Measurements from ENCODE around the gene SCAMP4. TPM values are rescaled to one million over a fixed set of nuclear protein-coding genes. Genes with fewer than 3 reads are reported as not detected.

SCAMP4 gene
- total and polyA plus RNA-seq, 9 of the 15 experiments (the other 6 are each of a cell fraction or from before 2014, with no cell fraction given) = 0.81 to 45.9 (median 12.8) TPM

GRCh38 chr19:1920644-1921043 lies 15.4 kb downstream of the SCAMP4 start:
- no peak overlapping the region for H3K4me3 ChIP-seq
- H3K9ac ChIP-seq (ENCODE audit: insufficient read depth in 1 of 2, low read depth in 2 of 2, low read length in 2 of 2) = peak overlapping the region in 1 of 2 experiments; percentile 61; a peak in 2 of 4 replicates
- intact Hi-C loops (cut with micrococcal nuclease) = no loop called here
- FAIRE-seq (no peak), DNase-seq (ENCODE audit: extremely low read depth in 1 of 4, low spot score in 3 of 4) (no peak), ATAC-seq (no peak)
- 95% methylated on average over 18 of the region's 19 CpGs for WGBS (ENCODE audit: insufficient coverage, low coverage, missing lambda C conversion rate)
- no TSS peak for BruUV-seq (replicated peaks)
- no peaks in the 10 kb centered on the region for H4K20me1 ChIP-seq (replicated peaks; ENCODE audit: control insufficient read depth, insufficient read depth, low read length)
- TF ChIP-seq RBM22 (IDR thresholded peaks at IDR 0.05; ENCODE audit: low read depth, low read length, poor library complexity, severe bottlenecking) = peak; percentile 24
- no peak for TF ChIP-seq XRCC3 (IDR thresholded peaks at IDR 0.05)
- no peak for TF ChIP-seq PHF21A (IDR thresholded peaks at IDR 0.05; ENCODE audit: borderline replicate concordance, low read depth)
- TF ChIP-seq SMARCB1 (IDR thresholded peaks at IDR 0.05; ENCODE audit: insufficient read length, low read depth) = no peak
- no peak for TF ChIP-seq FOXP4 (CRISPR knock-in tag; IDR thresholded peaks at IDR 0.05; ENCODE audit: borderline replicate concordance)
- no peak for TF ChIP-seq E2F6 (IDR thresholded peaks at IDR 0.05; ENCODE audit: borderline replicate concordance in 1 of 2, extremely low read depth in 1 of 2, insufficient read depth in 1 of 2, insufficient read length in 1 of 2, low read depth in 1 of 2, low read length in 1 of 2, poor library complexity in 1 of 2, severe bottlenecking in 1 of 2)
- no peak for TF ChIP-seq ZNF717 (CRISPR knock-in tag; IDR thresholded peaks at IDR 0.05)
- TF ChIP-seq ZNF212 (CRISPR knock-in tag; IDR thresholded peaks at IDR 0.05) = no peak
- no peak for TF ChIP-seq SAFB (IDR thresholded peaks at IDR 0.05; ENCODE audit: borderline replicate concordance, low read depth, low read length)
- no peaks in the 10 kb centered on the region; the same call in 1 of the 2 replicates for H3K9me3 ChIP-seq (replicated peaks; ENCODE audit: control insufficient read depth, insufficient read depth, low read depth, low read length)
- in situ Hi-C loops (cut with MboI) = no loop called here
- H3K36me3 ChIP-seq (ENCODE audit: control insufficient read depth, insufficient read depth, low read length) = peaks cover 68% of the 10 kb centered on the region; the same call in 2 of the 3 replicates
- CTCF ChIA-PET (ENCODE audit: low intra/inter-chr PET ratio) = interaction anchor here (0.5 kb wide), 1 partner anchor 149 kb away, joined by 3 read pairs; no protein-coding TSS in a partner anchor
- no peaks in the 10 kb centered on the region for H3K9me1 ChIP-seq (ENCODE audit: control insufficient read depth, insufficient read depth, low read length)
- no peak overlapping the region for H2AFZ ChIP-seq (ENCODE audit: low read depth, low read length)
- no peaks in the 10 kb centered on the region for H3K27me3 ChIP-seq (ENCODE audit: control insufficient read depth in 2 of 2, insufficient read depth in 2 of 2, low read length in 2 of 2)
- no peak overlapping the region for H3K27ac ChIP-seq (ENCODE audit: extremely low read depth, low read depth, low read length)
- POLR2A ChIA-PET = interaction anchor here (0.6 to 1.1 kb wide), 3 partner anchors 9 to 252 kb away, joined by 3 read pairs; no protein-coding TSS in a partner anchor
- H3K79me2 ChIP-seq (ENCODE audit: control insufficient read depth, insufficient read depth, low read length) = no peaks in the 10 kb centered on the region
- peaks cover 0 to 41% of the 10 kb centered on the region in 2 experiments; a peak in 2 of 5 replicates for H3K4me1 ChIP-seq (replicated peaks in 1 of 2; ENCODE audit: control insufficient read depth in 2 of 2, insufficient read depth in 2 of 2, low read length in 2 of 2)
- H3K4me2 ChIP-seq (ENCODE audit: insufficient read depth, low read length) = no peak overlapping the region

Data from K562 (cell line).